Naive thymus-derived CD8-positive, alpha-beta T cell (primary cell): ENCODE results near the gene JAG2. TPM values are rescaled to one million over a fixed set of nuclear protein-coding genes. Genes with fewer than 3 reads are reported as not detected.

ENCODE experiments used
- ATAC-seq, 2 donors: fragments of 150-1000 bp; cut with Tn5 transposase in 1 of 2; sonication (Bioruptor Pico), chemical (Tn5 transposase) in 1 of 2; 1 replicate in 1 of 2; 2 replicates in 1 of 2; pipeline ENCODE4 v1.10.0; 2021; ENCODE audit warnings: mild to moderate bottlenecking in 2 of 2, moderate library complexity in 2 of 2
- POLR2A ChIA-PET: fragments of 350-600 bp; sonication (Branson Sonifier 250); formaldehyde crosslinking; loops from one replicate; lab custom pipeline; 2021; ENCODE audit warnings: antibody characterized with exemption; lab: Charles Lee
- DNase-seq, 10 donors: peaks; one replicate each; pipeline versions ENCODE4 v3.0.0 to v3.0.0-alpha.2; 2020 to 2022
- H3K27ac Mint-ChIP-seq, 10 donors: one replicate each; pipeline ENCODE4 v1.8.0; 2020 to 2022; ENCODE audit warnings: mild to moderate bottlenecking in 10 of 10, mixed read lengths in 10 of 10, moderate library complexity in 4 of 10, inconsistent platforms in 1 of 10
- H3K27me3 Mint-ChIP-seq, 5 donors: one replicate each; pipeline ENCODE4 v1.8.0; 2021 to 2022; ENCODE audit warnings: mixed read lengths in 5 of 5
- H3K36me3 Mint-ChIP-seq, 3 donors: one replicate each; pipeline ENCODE4 v1.8.0; 2020 to 2022; ENCODE audit warnings: mixed read lengths in 3 of 3, mild to moderate bottlenecking in 2 of 3, inconsistent platforms in 1 of 3
- H3K4me1 Mint-ChIP-seq, 4 donors: one replicate each; pipeline ENCODE4 v1.8.0; 2021 to 2022; ENCODE audit warnings: mixed read lengths in 4 of 4
- H3K4me3 Mint-ChIP-seq, 10 donors: one replicate each; pipeline ENCODE4 v1.8.0; 2020 to 2022; ENCODE audit warnings: mild to moderate bottlenecking in 10 of 10, mixed read lengths in 10 of 10, moderate library complexity in 6 of 10, inconsistent platforms in 1 of 10
- H3K9me3 Mint-ChIP-seq, 9 donors: one replicate each; pipeline ENCODE4 v1.8.0; 2020 to 2022; ENCODE audit warnings: mixed read lengths in 9 of 9, mild to moderate bottlenecking in 3 of 9, inconsistent platforms in 1 of 9, moderate library complexity in 1 of 9
- polyA plus RNA-seq, 3 donors: library from polyadenylated mRNA; unstranded; fragments of 300-500 nt; fragmentation: Illumina TruSeq; gene quantifications; one replicate each; pipeline ENCODE4 v1.2.3, GENCODE V29; 2021
- total RNA-seq, 8 experiments: library from RNA in 2 of 8; stranded (reverse) in 2 of 8; gene quantifications; one replicate each; pipeline ENCODE4 v1.2.3 and lab custom pipeline; 2021 to 2026

JAG2 gene
- total and polyA plus RNA-seq, 5 experiments from 2014 or later, result 0.10 to 0.47 (median 0.17) TPM

GRCh38 chr14:105135700-105136395 lies 32.7 kb downstream of the JAG2 start:
- H3K9me3 Mint-ChIP-seq, result peaks cover 0 to 24% (median 17%) of the 10 kb centered on the region in 9 donors
- H3K4me3 Mint-ChIP-seq, result no peak overlapping the region
- H3K27ac Mint-ChIP-seq, result no peak overlapping the region
- POLR2A ChIA-PET, result no interaction called here
- peaks cover 0 to 8% (median 2%) of the 10 kb centered on the region in 5 donors for H3K27me3 Mint-ChIP-seq
- DNase-seq, result no peak
- ATAC-seq, result no peak
- H3K4me1 Mint-ChIP-seq, result no peaks in the 10 kb centered on the region
- peaks cover 0 to 9% (median 5%) of the 10 kb centered on the region in 3 donors for H3K36me3 Mint-ChIP-seq

GRCh38 chr14:105132921-105133654 lies 35.5 kb downstream of the JAG2 start:
- peaks cover 0 to 41% (median 14%) of the 10 kb centered on the region in 9 donors for H3K9me3 Mint-ChIP-seq
- no peak overlapping the region for H3K4me3 Mint-ChIP-seq
- no peak for DNase-seq
- H3K27ac Mint-ChIP-seq, result no peak overlapping the region
- no peak for ATAC-seq
- H3K27me3 Mint-ChIP-seq, result peaks cover 0 to 10% (median 3%) of the 10 kb centered on the region in 5 donors
- no peaks in the 10 kb centered on the region for H3K4me1 Mint-ChIP-seq
- H3K36me3 Mint-ChIP-seq, result peaks cover 0 to 14% (median 7%) of the 10 kb centered on the region in 3 donors
- POLR2A ChIA-PET, result no interaction called here

- POLR2A ChIA-PET, result no interaction called here
- DNase-seq (no peak), ATAC-seq (no peak)
- Mint-ChIP-seq H3K27ac (no peak overlapping the region), H3K4me3 (no peak overlapping the region), H3K4me1 (no peaks in the 10 kb centered on the region), H3K27me3 (peaks cover 4 to 14% (median 11%) of the 10 kb centered on the region in 5 donors), H3K36me3 (peaks cover 0 to 14% (median 7%) of the 10 kb centered on the region in 3 donors), H3K9me3 (peaks cover 0 to 41% (median 14%) of the 10 kb centered on the region in 9 donors)
Measured at GRCh38 chr14:105131241-105131640, 37.3 kb downstream of the JAG2 start.

- peaks cover 2 to 10% (median 6%) of the 10 kb centered on the region in 4 donors for H3K4me1 Mint-ChIP-seq
- peaks cover 0 to 9% (median 7%) of the 10 kb centered on the region in 3 donors for H3K36me3 Mint-ChIP-seq
- H3K27me3 Mint-ChIP-seq, result peaks cover 2 to 22% (median 16%) of the 10 kb centered on the region in 5 donors
- ATAC-seq (no peak), DNase-seq (no peak)
- H3K9me3 Mint-ChIP-seq, result peaks cover 0 to 36% (median 6%) of the 10 kb centered on the region in 9 donors
- POLR2A ChIA-PET, result no interaction called here
- peak overlapping the region in 1 of 10 donors; percentile 33 for H3K27ac Mint-ChIP-seq
- H3K4me3 Mint-ChIP-seq, result no peak overlapping the region
Measured at GRCh38 chr14:105128059-105128458, 40.5 kb downstream of the JAG2 start.

- POLR2A ChIA-PET, result no interaction called here
- peaks cover 0 to 35% (median 10%) of the 10 kb centered on the region in 9 donors for H3K9me3 Mint-ChIP-seq
- ATAC-seq (no peak), DNase-seq (no peak)
- no peak overlapping the region for H3K4me3 Mint-ChIP-seq
- peaks cover 0 to 9% (median 9%) of the 10 kb centered on the region in 3 donors for H3K36me3 Mint-ChIP-seq
- H3K27ac Mint-ChIP-seq, result no peak overlapping the region
- H3K27me3 Mint-ChIP-seq, result peaks cover 6 to 27% (median 22%) of the 10 kb centered on the region in 5 donors
- peaks cover 2 to 10% (median 6%) of the 10 kb centered on the region in 4 donors for H3K4me1 Mint-ChIP-seq
Measured at GRCh38 chr14:105126981-105127329, 41.6 kb downstream of the JAG2 start.

- peaks cover 0 to 11% (median 9%) of the 10 kb centered on the region in 3 donors for H3K36me3 Mint-ChIP-seq
- H3K27me3 Mint-ChIP-seq, result peaks cover 6 to 28% (median 23%) of the 10 kb centered on the region in 5 donors
- H3K9me3 Mint-ChIP-seq, result peaks cover 0 to 37% (median 12%) of the 10 kb centered on the region in 9 donors
- H3K4me1 Mint-ChIP-seq, result peaks cover 2 to 10% (median 6%) of the 10 kb centered on the region in 4 donors
- DNase-seq, result no peak
- no peak overlapping the region for H3K27ac Mint-ChIP-seq
- POLR2A ChIA-PET, result no interaction called here
- no peak for ATAC-seq
- H3K4me3 Mint-ChIP-seq, result no peak overlapping the region
Measured at GRCh38 chr14:105126126-105126980, 42.2 kb downstream of the JAG2 start.

GRCh38 chr14:105124823-105125222 lies 43.8 kb downstream of the JAG2 start:
- H3K4me3 Mint-ChIP-seq, result peak overlapping the region in 2 of 10 donors; percentile 23 to 33
- DNase-seq, result no peak
- peaks cover 0 to 34% (median 21%) of the 10 kb centered on the region in 9 donors for H3K9me3 Mint-ChIP-seq
- H3K36me3 Mint-ChIP-seq, result peaks cover 0 to 18% (median 8%) of the 10 kb centered on the region in 3 donors
- peaks cover 2 to 10% (median 6%) of the 10 kb centered on the region in 4 donors for H3K4me1 Mint-ChIP-seq
- no peak for ATAC-seq
- H3K27ac Mint-ChIP-seq, result peak overlapping the region in 1 of 10 donors; percentile 34
- peaks cover 9 to 34% (median 26%) of the 10 kb centered on the region in 5 donors for H3K27me3 Mint-ChIP-seq
- POLR2A ChIA-PET, result no interaction called here

- peaks cover 9 to 32% (median 26%) of the 10 kb centered on the region in 5 donors for H3K27me3 Mint-ChIP-seq
- H3K27ac Mint-ChIP-seq, result peak overlapping the region in 2 of 10 donors; percentile 15 to 34
- peak overlapping the region in 3 of 10 donors; percentile 1 to 33 (median 23) for H3K4me3 Mint-ChIP-seq
- peaks cover 0 to 14% (median 5%) of the 10 kb centered on the region in 3 donors for H3K36me3 Mint-ChIP-seq
- H3K4me1 Mint-ChIP-seq, result peaks cover 2 to 10% (median 6%) of the 10 kb centered on the region in 4 donors
- DNase-seq (no peak), ATAC-seq (no peak)
- POLR2A ChIA-PET, result no interaction called here
- peaks cover 0 to 27% (median 17%) of the 10 kb centered on the region in 9 donors for H3K9me3 Mint-ChIP-seq
Measured at GRCh38 chr14:105123981-105124765, 44.4 kb downstream of the JAG2 start.

- Mint-ChIP-seq H3K4me3 (no peak overlapping the region), H3K4me1 (peaks cover 2 to 10% (median 6%) of the 10 kb centered on the region in 4 donors), H3K9me3 (peaks cover 0 to 23% (median 16%) of the 10 kb centered on the region in 9 donors), H3K36me3 (peaks cover 0 to 14% (median 5%) of the 10 kb centered on the region in 3 donors), H3K27me3 (peaks cover 9 to 32% (median 26%) of the 10 kb centered on the region in 5 donors), H3K27ac (no peak overlapping the region)
- ATAC-seq, result no peak
- no peak for DNase-seq
- POLR2A ChIA-PET, result no interaction called here
Measured at GRCh38 chr14:105123064-105123665, 45.4 kb downstream of the JAG2 start.

GRCh38 chr14:105120056-105120455 lies 48.5 kb downstream of the JAG2 start:
- Mint-ChIP-seq H3K4me3 (no peak overlapping the region), H3K27me3 (peaks cover 7 to 29% (median 10%) of the 10 kb centered on the region in 5 donors), H3K27ac (no peak overlapping the region), H3K4me1 (peaks cover 2 to 9% (median 6%) of the 10 kb centered on the region in 4 donors), H3K36me3 (peaks cover 0 to 14% (median 5%) of the 10 kb centered on the region in 3 donors), H3K9me3 (peaks cover 0 to 23% (median 16%) of the 10 kb centered on the region in 9 donors)
- DNase-seq, result no peak
- no peak for ATAC-seq
- POLR2A ChIA-PET, result no interaction called here

- no peak overlapping the region for H3K27ac Mint-ChIP-seq
- H3K9me3 Mint-ChIP-seq, result peaks cover 0 to 23% (median 16%) of the 10 kb centered on the region in 9 donors
- POLR2A ChIA-PET, result no interaction called here
- no peak for ATAC-seq
- peaks cover 0 to 14% (median 5%) of the 10 kb centered on the region in 3 donors for H3K36me3 Mint-ChIP-seq
- no peak overlapping the region for H3K4me3 Mint-ChIP-seq
- H3K27me3 Mint-ChIP-seq, result peaks cover 6 to 28% (median 10%) of the 10 kb centered on the region in 5 donors
- DNase-seq, result no peak
- H3K4me1 Mint-ChIP-seq, result peaks cover under 1 to 5% (median 3%) of the 10 kb centered on the region in 4 donors
Measured at GRCh38 chr14:105119408-105120025, 49.1 kb downstream of the JAG2 start.
